Fibroblast of lung (primary cell): Measurements from ENCODE around the gene FGD4. TPM values are rescaled to one million over a fixed set of nuclear protein-coding genes. Genes with fewer than 3 reads are reported as not detected.
A peak's percentile ranks its signal among the peaks of the same experiment; 100 is the strongest.

ENCODE experiments used
- DNase-seq, 2 donors: peaks; one replicate each; pipeline versions ENCODE4 v3.0.0 to v3.0.0-alpha.2; 2010; ENCODE audit warnings: low read depth in 2 of 2
- H2AFZ ChIP-seq: 2 replicates; pipeline ENCODE4 v1.5.1; 2012; ENCODE audit warnings: low read length, control low read depth, inconsistent platforms
- H3K27ac ChIP-seq: 2 replicates; pipeline ENCODE4 v1.5.1; 2011; ENCODE audit warnings: low read length, control low read depth; ENCODE audit not compliant: insufficient read depth
- H3K27me3 ChIP-seq: 2 replicates; pipeline ENCODE4 v1.5.1; 2011; ENCODE audit warnings: mild to moderate bottlenecking, low read length; ENCODE audit not compliant: control insufficient read depth, insufficient read depth
- H3K36me3 ChIP-seq: 2 replicates; pipeline ENCODE4 v1.5.1; 2011; ENCODE audit warnings: low read length; ENCODE audit not compliant: control insufficient read depth, insufficient read depth
- H3K4me1 ChIP-seq: 2 replicates; pipeline ENCODE4 v1.5.1; 2011; ENCODE audit warnings: low read length; ENCODE audit not compliant: control insufficient read depth, insufficient read depth; ENCODE audit errors: extremely low read depth
- H3K4me2 ChIP-seq: 2 replicates; pipeline ENCODE4 v1.5.1; 2011; ENCODE audit warnings: low read length, control low read depth; ENCODE audit not compliant: insufficient read depth; ENCODE audit errors: extremely low read depth
- H3K4me3 ChIP-seq, 4 experiments: fragments of 200-600 bp in 1 of 4; sonication (generic) in 1 of 4; replicated peaks in 1 of 4; 2 replicates each; pipeline ENCODE4 v1.5.1; 2011 to 2016; ENCODE audit warnings: low read length in 4 of 4, low read depth in 3 of 4, mild to moderate bottlenecking in 3 of 4, control low read depth in 2 of 4, inconsistent platforms in 1 of 4, mixed read lengths in 1 of 4; ENCODE audit not compliant: insufficient read depth in 1 of 4; ENCODE audit errors: control extremely low read depth in 1 of 4
- H3K79me2 ChIP-seq: 2 replicates; pipeline ENCODE4 v1.5.1; 2012; ENCODE audit warnings: mild to moderate bottlenecking, low read length, inconsistent platforms; ENCODE audit not compliant: control insufficient read depth, insufficient read depth
- H3K9ac ChIP-seq: 2 replicates; pipeline ENCODE4 v1.5.1; 2011; ENCODE audit warnings: mild to moderate bottlenecking, low read length, control low read depth; ENCODE audit not compliant: insufficient read depth
- H3K9me3 ChIP-seq: 2 replicates; pipeline ENCODE4 v1.5.1; 2012; ENCODE audit warnings: low read depth, low read length; ENCODE audit not compliant: control insufficient read depth, insufficient read depth
- H4K20me1 ChIP-seq: 2 replicates; pipeline ENCODE4 v1.5.1; 2011; ENCODE audit warnings: low read length; ENCODE audit not compliant: control insufficient read depth, insufficient read depth; ENCODE audit errors: extremely low read depth
- CTCF ChIP-seq, 2 donors: IDR thresholded peaks in 1 of 2; conservative IDR thresholded peaks in 1 of 2; 1 replicate in 1 of 2; 2 replicates in 1 of 2; pipeline ENCODE4 v1.5.1; 2011 to 2012; ENCODE audit warnings: low read length in 2 of 2, control low read depth in 1 of 2, inconsistent platforms in 1 of 2, low read depth in 1 of 2, mild to moderate bottlenecking in 1 of 2
- EZH2 ChIP-seq: IDR thresholded peaks from 2 replicates; pipeline ENCODE4 v1.5.1; 2012; ENCODE audit warnings: low read length, control low read depth, mild to moderate bottlenecking; ENCODE audit errors: missing control alignments
- polyA plus RNA-seq, 2 donors: library from polyadenylated mRNA; depleted of rRNA in 1 of 2; stranded (reverse) in 1 of 2; unstranded in 1 of 2; fragments of >200 nt; gene quantifications; 2 replicates each; pipeline ENCODE4 v1.2.1, GENCODE V29; 2011 to 2012; ENCODE audit warnings: missing spikeins in 1 of 2
- total RNA-seq: library from RNA; depleted of rRNA; stranded (reverse); fragments of >200 nt; gene quantifications from 2 replicates; pipeline ENCODE4 v1.2.1, GENCODE V29; 2014

FGD4 gene
- total and polyA plus RNA-seq, 2 donors (not counting 1 experiment from before 2014, with no cell fraction given) = 7.6 to 12.2 TPM

GRCh38 chr12:32454866-32455265 is 55.5 kb downstream of the FGD4 start:
- Histone ChIP-seq H2AFZ (no peak overlapping the region), H3K4me3 (no peak overlapping the region), H3K4me1 (peaks cover 2% of the 10 kb centered on the region), H3K9me3 (no peaks in the 10 kb centered on the region), H3K27ac (no peak overlapping the region), H3K4me2 (no peak overlapping the region), H4K20me1 (no peaks in the 10 kb centered on the region), H3K36me3 (no peaks in the 10 kb centered on the region), H3K27me3 (no peaks in the 10 kb centered on the region), H3K9ac (no peak overlapping the region), H3K79me2 (no peaks in the 10 kb centered on the region)
- no peak for DNase-seq
- TF ChIP-seq CTCF (conservative IDR thresholded peaks at IDR 0.05 in 1 of 2, IDR thresholded peaks at IDR 0.05 in 1 of 2; ENCODE audit: low read depth in 1 of 2, low read length in 2 of 2) = no peak
- no peak for TF ChIP-seq EZH2

GRCh38 chr12:32455607-32456071 is 56.3 kb downstream of the FGD4 start:
- DNase-seq = peak; percentile 74 to 90
- Histone ChIP-seq H3K9ac (no peak overlapping the region), H3K27ac (no peak overlapping the region), H2AFZ (peak overlapping the region; percentile 52), H3K4me1 (peaks cover 2% of the 10 kb centered on the region), H3K36me3 (no peaks in the 10 kb centered on the region), H3K4me2 (peak overlapping the region; percentile 94), H3K4me3 (peak overlapping the region; percentile 17 to 46 (median 40)), H3K27me3 (no peaks in the 10 kb centered on the region), H3K79me2 (no peaks in the 10 kb centered on the region), H4K20me1 (no peaks in the 10 kb centered on the region), H3K9me3 (no peaks in the 10 kb centered on the region)
- TF ChIP-seq EZH2 (no peak), CTCF (conservative IDR thresholded peaks at IDR 0.05 in 1 of 2, IDR thresholded peaks at IDR 0.05 in 1 of 2; ENCODE audit: low read depth in 1 of 2, low read length in 2 of 2) (peak; percentile 52 to 54)

GRCh38 chr12:32457251-32458025 is 58.1 kb downstream of the FGD4 start:
- no peaks in the 10 kb centered on the region for H3K79me2 ChIP-seq
- DNase-seq = peak; percentile 59 to 70
- no peaks in the 10 kb centered on the region for H3K36me3 ChIP-seq
- H2AFZ ChIP-seq = no peak overlapping the region
- TF ChIP-seq EZH2 (no peak), CTCF (conservative IDR thresholded peaks at IDR 0.05 in 1 of 2, IDR thresholded peaks at IDR 0.05 in 1 of 2; ENCODE audit: low read depth in 1 of 2, low read length in 2 of 2) (no peak)
- no peaks in the 10 kb centered on the region for H4K20me1 ChIP-seq
- no peak overlapping the region for H3K4me2 ChIP-seq
- no peak overlapping the region for H3K27ac ChIP-seq
- H3K27me3 ChIP-seq = no peaks in the 10 kb centered on the region
- H3K9me3 ChIP-seq = no peaks in the 10 kb centered on the region
- no peak overlapping the region for H3K4me3 ChIP-seq
- H3K4me1 ChIP-seq = peaks cover 2% of the 10 kb centered on the region
- H3K9ac ChIP-seq = no peak overlapping the region
